AG04450 (cell line): ENCODE data around the gene PNCK. TPM values are rescaled to one million over a fixed set of nuclear protein-coding genes. Genes with fewer than 3 reads are reported as not detected.
"Not testable (repeated sequence)": the region's sequence is repeated elsewhere in the genome, so short reads cannot be mapped to it uniquely, and the experiment has no call there.

ENCODE experiments used
- CTCF ChIA-PET: fragments of 300-600, 350-600 bp; formaldehyde crosslinking; extraction: SDS; loops from one replicate; lab custom pipeline; 2022; ENCODE audit warnings: antibody characterized with exemption, inconsistent platforms; lab: Charles Lee
- POLR2A ChIA-PET: fragments of 350-600 bp; formaldehyde crosslinking; extraction: SDS; loops from one replicate; lab custom pipeline; 2021; ENCODE audit warnings: antibody characterized with exemption, inconsistent platforms; lab: Yijun Ruan, JAX
- DNase-seq: peaks from one replicate; pipeline ENCODE4 v3.0.0-alpha.2; 2011; ENCODE audit warnings: low read depth, low spot score
- H3K27ac ChIP-seq: one replicate; pipeline ENCODE4 v1.5.1; 2012; ENCODE audit warnings: low read depth, low read length, control low read depth
- H3K27me3 ChIP-seq: one replicate; pipeline ENCODE4 v1.6.0; 2012; ENCODE audit warnings: low read length; ENCODE audit not compliant: control insufficient read depth, insufficient read depth
- H3K4me3 ChIP-seq: 2 replicates; pipeline ENCODE4 v1.5.1; 2011; ENCODE audit warnings: mild to moderate bottlenecking, low read depth, low read length, control low read depth
- H3K9me3 ChIP-seq: 2 replicates; pipeline ENCODE4 v1.5.1; 2012; ENCODE audit warnings: low read length; ENCODE audit not compliant: control insufficient read depth, insufficient read depth
- polyA plus RNA-seq: library from polyadenylated mRNA; depleted of rRNA; stranded (reverse); fragments of >200 nt; gene quantifications from 2 replicates; pipeline ENCODE4 v1.2.3, GENCODE V29; 2011
- TF ChIP-seq, protein P1 (sequence below): IDR thresholded peaks from 2 replicates; pipeline ENCODE4 v1.5.1; 2011; ENCODE audit warnings: low read depth, low read length, control low read depth, inconsistent platforms

Gene PNCK
- polyA plus RNA-seq, 1 experiment: not detected

DNA sequence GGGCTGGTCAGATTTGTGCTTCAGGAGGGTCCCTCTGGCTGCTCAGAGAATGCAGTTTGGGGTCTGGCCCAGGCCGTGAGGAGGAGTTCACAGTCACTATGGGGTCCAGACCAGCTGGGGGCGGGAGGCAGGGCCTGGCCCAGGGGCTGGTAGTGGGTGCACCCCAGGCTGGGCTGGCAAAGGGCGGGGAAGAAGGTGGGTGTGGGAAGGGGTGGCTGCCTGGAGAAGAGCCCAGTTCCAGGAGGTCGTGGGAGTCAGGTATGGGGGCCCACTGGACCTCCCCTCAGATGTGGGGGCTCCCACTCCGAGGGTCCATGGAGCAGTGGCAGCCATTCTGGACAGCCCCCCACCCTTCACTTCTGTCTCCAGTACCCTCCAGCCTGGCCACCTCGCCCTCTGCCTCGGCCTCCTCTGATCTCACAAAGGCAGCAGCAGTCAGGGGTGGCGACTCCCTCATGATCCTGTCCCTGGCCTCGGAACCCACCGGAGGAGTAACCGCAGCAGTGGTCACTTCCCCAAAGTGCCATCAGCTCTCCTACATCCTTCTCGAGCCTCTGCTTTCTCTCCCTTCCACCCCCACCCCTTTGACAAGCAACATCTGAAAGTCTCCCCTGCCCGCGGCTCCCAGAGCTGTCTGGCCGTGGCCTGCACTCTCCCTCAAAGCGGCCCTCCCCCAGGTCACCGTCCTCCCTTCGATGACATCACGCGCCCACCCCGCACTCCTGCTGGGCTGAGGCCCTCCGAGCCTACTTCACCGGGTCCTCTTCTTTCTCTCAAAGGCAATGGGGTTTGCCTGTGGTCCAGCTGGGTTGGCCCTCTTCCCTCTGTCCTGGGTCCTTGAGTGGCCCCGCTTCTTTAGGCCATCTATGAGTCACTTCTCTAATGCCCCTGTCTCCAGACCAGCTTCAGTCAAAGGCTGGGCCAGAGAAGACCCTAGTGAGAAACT is 12.4 kb upstream of the PNCK start:
- peaks cover 3% of the 10 kb centered on the region for H3K9me3 ChIP-seq
- H3K4me3 ChIP-seq: no peak overlapping the region
- no peak overlapping the region for H3K27ac ChIP-seq
- CTCF ChIA-PET: interaction anchor here (0.5 to 1.9 kb wide), 5 partner anchors 17 to 759 kb away, joined by 3 to 6 read pairs (median 4); no protein-coding TSS in a partner anchor
- POLR2A ChIA-PET: no interaction called here
- no peak for DNase-seq
- H3K27me3 ChIP-seq: no peaks in the 10 kb centered on the region
- TF ChIP-seq, protein P1, sequence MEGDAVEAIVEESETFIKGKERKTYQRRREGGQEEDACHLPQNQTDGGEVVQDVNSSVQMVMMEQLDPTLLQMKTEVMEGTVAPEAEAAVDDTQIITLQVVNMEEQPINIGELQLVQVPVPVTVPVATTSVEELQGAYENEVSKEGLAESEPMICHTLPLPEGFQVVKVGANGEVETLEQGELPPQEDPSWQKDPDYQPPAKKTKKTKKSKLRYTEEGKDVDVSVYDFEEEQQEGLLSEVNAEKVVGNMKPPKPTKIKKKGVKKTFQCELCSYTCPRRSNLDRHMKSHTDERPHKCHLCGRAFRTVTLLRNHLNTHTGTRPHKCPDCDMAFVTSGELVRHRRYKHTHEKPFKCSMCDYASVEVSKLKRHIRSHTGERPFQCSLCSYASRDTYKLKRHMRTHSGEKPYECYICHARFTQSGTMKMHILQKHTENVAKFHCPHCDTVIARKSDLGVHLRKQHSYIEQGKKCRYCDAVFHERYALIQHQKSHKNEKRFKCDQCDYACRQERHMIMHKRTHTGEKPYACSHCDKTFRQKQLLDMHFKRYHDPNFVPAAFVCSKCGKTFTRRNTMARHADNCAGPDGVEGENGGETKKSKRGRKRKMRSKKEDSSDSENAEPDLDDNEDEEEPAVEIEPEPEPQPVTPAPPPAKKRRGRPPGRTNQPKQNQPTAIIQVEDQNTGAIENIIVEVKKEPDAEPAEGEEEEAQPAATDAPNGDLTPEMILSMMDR: no peak

DNA sequence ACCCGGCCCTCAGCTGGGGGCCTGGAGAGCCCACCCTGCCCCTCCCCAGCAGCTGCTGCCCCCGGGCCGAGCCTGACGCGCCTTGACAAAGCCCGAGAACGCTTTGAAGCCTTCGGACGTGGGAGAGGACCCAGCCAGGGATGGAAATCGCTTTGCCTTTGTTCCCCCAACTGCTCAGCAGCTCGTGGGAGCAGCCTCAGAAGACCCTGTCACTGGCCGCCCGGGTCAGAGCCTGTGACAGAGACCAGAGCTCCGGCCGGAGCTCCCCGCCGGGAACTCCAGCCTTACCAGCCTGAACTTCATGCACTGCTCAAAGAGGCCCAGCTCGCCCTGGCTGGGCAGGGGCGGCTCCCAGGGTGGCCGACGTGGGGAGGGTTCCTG is 11.5 kb upstream of the PNCK start:
- POLR2A ChIA-PET: no interaction called here
- CTCF ChIA-PET: no interaction called here
- TF ChIP-seq, protein P1: no peak
- Histone ChIP-seq H3K27ac (no peak overlapping the region), H3K4me3 (no peak overlapping the region), H3K27me3 (no peaks in the 10 kb centered on the region), H3K9me3 (peaks cover 3% of the 10 kb centered on the region)
- no peak for DNase-seq

DNA sequence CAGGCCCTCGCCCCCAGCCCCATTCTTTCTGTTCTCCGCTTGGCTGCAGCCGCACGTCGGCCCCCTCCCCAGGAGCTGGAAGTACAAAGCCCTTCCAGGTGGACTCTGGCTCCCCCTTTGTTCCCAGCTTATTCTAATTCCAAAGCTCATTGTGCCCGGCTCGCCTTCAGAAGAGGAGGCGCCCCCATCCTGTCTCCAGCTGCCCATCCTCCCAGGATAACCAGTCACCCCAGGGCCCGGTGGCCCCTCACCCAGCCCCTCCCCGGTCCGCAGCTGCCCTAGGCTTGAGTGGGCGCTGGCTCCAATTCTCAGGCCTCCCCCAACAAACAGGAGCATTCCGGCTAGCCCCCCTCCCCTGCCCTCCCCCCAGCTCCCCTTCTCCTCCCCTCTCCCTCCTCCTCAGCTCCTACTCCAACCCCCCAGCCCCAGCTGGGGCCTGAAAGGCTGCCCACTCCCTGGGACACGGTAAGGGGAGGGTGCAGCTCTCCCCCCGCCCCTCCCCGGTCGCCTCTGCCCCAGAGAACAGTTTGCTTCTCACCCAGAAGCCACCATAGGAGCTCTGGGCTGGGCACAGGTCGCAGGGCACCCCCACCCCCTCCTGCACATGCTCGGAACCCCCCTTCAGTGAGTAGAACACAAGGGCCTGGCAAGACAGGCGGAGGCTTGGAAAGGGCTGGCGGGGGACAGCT is 11.0 kb upstream of the PNCK start:
- no peak overlapping the region for H3K4me3 ChIP-seq
- peaks cover 3% of the 10 kb centered on the region for H3K9me3 ChIP-seq
- no peak overlapping the region for H3K27ac ChIP-seq
- H3K27me3 ChIP-seq: no peaks in the 10 kb centered on the region
- POLR2A ChIA-PET: no interaction called here
- no peak for DNase-seq
- CTCF ChIA-PET: interaction anchor here (1.2 kb wide), 1 partner anchor 16 kb away, joined by 3 read pairs; no protein-coding TSS in a partner anchor
- TF ChIP-seq, protein P1: no peak

DNA sequence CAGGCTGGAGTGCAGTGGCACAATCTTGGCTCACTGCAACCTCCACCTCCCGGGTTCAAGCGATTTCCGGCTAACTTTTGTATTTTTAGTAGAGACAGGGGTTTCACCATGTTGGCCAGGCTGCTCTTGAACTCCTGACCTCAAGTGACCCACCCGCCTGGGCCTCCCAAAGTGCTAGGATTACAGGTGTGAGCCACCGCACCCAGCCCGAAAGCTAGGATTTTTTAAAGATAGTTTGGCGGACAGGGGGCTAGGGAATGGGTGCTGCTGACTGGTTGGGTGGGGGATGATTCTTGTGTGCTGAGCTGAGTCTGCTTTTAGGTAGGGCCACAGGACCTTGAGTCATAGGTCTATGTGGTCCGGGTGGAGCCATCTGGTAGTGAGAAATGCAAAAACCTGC is 9.9 kb upstream of the PNCK start:
- DNase-seq, H3K9me3 ChIP-seq, POLR2A ChIA-PET, H3K4me3 ChIP-seq, H3K27ac ChIP-seq, H3K27me3 ChIP-seq: not testable (repeated sequence)
- CTCF ChIA-PET: interaction anchor here (1.2 kb wide), 1 partner anchor 14 kb away, joined by 3 read pairs; no protein-coding TSS in a partner anchor

DNA sequence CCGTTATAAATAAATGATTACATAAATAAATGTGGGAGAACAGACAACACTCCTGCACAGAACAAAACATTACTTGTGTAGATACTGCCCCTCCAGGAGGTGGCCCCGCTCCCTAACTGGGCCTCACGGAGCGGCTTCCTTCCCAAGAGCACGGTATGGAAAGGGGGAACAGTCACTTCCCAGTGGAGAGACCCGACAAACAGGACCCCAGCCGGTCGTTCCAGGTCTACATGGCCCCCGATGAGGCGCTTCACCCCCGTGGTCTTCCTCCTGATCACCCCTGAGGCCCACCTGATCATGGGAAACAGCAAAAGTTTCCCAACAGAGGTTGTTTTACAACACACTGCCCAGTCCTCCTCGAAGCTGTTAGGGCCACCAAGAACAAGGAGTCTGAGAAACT is 7.6 kb upstream of the PNCK start:
- ChIA-PET CTCF (no interaction called here), POLR2A (no interaction called here)
- no peak overlapping the region for H3K4me3 ChIP-seq
- no peak overlapping the region for H3K27ac ChIP-seq
- TF ChIP-seq, protein P1: no peak
- DNase-seq: no peak
- H3K9me3 ChIP-seq: peaks cover 3% of the 10 kb centered on the region
- no peaks in the 10 kb centered on the region for H3K27me3 ChIP-seq
